ENCODE results near the gene COQ8A. TPM values are rescaled to one million over a fixed set of nuclear protein-coding genes. Genes with fewer than 3 reads are reported as not detected.

COQ8A gene
- total RNA-seq, 4 donors from 2014 or later: 22.8 to 41.7 (median 27.7) TPM

DNA sequence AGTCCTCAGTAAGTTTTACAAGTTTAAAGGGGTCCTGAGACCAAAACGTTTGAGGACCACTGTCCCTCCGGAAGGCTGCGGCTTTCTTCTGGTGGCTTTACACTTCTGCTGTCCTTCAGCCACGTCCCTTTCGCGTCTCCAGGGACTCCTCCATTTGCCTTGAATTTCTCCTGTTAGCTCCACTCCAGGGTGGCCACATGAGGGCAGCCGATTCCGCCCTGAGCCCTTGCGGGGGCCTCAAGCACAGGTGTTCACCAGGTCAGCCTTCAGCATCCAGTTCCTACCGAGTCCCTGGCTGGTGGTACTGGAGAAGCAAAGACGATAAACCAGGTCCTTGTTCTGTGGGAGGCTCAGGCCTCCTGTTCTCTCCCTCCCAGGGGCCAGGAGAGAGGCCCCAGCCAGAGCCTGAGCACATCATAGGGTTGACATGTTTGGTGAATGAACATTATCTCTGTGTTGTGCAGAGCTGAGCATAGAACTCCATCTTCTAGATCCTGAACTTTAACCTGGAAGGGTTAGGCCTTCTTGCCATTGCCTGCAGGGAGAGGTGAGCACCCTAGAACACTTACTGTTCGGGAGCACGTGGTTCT, 27.4 kb upstream of the COQ8A start:
- Histone ChIP-seq H3K4me1 (no peaks in the 10 kb centered on the region), H3K9me3 (no peaks in the 10 kb centered on the region), H3K27ac (no peak overlapping the region), H3K36me3 (no peaks in the 10 kb centered on the region), H3K27me3 (no peaks in the 10 kb centered on the region), H3K4me3 (no peak overlapping the region)
- DNase-seq: peak in 1 of 2 donors; percentile 29
- TF ChIP-seq, protein P1, sequence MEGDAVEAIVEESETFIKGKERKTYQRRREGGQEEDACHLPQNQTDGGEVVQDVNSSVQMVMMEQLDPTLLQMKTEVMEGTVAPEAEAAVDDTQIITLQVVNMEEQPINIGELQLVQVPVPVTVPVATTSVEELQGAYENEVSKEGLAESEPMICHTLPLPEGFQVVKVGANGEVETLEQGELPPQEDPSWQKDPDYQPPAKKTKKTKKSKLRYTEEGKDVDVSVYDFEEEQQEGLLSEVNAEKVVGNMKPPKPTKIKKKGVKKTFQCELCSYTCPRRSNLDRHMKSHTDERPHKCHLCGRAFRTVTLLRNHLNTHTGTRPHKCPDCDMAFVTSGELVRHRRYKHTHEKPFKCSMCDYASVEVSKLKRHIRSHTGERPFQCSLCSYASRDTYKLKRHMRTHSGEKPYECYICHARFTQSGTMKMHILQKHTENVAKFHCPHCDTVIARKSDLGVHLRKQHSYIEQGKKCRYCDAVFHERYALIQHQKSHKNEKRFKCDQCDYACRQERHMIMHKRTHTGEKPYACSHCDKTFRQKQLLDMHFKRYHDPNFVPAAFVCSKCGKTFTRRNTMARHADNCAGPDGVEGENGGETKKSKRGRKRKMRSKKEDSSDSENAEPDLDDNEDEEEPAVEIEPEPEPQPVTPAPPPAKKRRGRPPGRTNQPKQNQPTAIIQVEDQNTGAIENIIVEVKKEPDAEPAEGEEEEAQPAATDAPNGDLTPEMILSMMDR (IDR thresholded peaks at IDR 0.05): peak; percentile 21 to 50 (median 40)
- no peak for TF ChIP-seq POLR2A (IDR thresholded peaks at IDR 0.05)
- intact Hi-C loops (cut with DNase I; ENCODE audit: low total_unique reads): no loop called here

DNA sequence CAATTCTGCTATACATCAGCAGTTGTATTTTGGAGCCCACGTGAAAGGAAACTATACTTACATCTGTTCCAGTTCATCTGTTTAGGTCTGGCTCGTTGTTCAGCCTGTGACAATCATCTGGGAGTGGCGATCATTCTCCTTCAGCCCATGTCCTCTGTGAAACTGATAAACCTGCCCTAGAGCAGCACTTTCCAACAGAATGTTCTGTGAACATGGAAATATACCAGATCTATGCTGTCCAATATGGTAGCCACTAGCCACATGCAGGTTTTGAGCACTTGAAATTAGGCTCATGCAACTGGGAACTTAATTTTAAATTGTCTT, 24.5 kb upstream of the COQ8A start:
- H3K36me3 ChIP-seq: no peaks in the 10 kb centered on the region

DNA sequence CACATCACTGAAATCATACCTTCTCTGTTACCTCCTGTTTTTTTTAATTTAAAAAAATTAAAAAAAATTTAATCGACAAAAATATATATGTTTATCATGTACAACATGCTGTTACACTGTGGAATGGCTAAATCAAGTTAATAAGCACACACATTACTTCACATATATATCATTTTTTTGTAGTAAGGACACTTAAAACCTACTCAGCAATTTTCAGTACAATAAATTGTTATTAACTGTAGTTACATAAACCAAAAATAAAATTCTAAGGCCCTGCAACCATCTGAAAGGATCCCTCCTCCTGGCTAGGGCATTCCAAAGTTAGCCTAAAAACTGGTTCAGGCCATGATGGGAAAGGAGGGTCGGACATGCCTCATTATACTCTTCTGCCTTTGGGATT, 23.6 kb upstream of the COQ8A start:
- TF ChIP-seq, protein P1 (IDR thresholded peaks at IDR 0.05): no peak
- no peak for TF ChIP-seq POLR2A (IDR thresholded peaks at IDR 0.05)
- intact Hi-C loops (cut with DNase I; ENCODE audit: low total_unique reads): no loop called here

More for the DNA sequence above, 24.5 kb upstream of the COQ8A start:
- DNase-seq: no peak
- no peaks in the 10 kb centered on the region for H3K9me3 ChIP-seq
- TF ChIP-seq, protein P1 (IDR thresholded peaks at IDR 0.05): no peak
- TF ChIP-seq POLR2A (IDR thresholded peaks at IDR 0.05): no peak
- no peaks in the 10 kb centered on the region for H3K27me3 ChIP-seq
- no peak overlapping the region for H3K27ac ChIP-seq
- no peaks in the 10 kb centered on the region for H3K4me1 ChIP-seq
- intact Hi-C loops (cut with DNase I; ENCODE audit: low total_unique reads): no loop called here
- no peak overlapping the region for H3K4me3 ChIP-seq

DNA sequence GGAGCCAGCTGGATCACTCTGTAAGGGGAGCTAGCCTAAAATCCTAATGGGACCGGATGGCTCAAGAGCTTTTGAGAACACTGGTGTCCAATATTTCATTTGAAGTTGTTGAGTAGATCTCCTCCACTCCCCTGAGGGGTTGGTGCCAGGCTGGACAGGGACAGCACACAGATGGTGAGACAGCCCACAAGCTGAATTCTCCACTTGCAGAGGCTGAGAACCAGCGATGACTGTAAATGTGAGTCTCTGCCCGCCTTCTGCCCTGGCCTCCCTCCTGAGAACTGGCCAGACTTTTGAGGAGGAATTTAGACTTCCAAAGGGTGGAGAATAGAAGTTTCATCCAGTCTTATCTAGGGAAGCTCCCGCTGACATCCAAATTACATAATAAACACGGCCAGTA, 20.5 kb upstream of the COQ8A start:
- Histone ChIP-seq H3K27me3 (no peaks in the 10 kb centered on the region), H3K36me3 (no peaks in the 10 kb centered on the region), H3K9me3 (no peaks in the 10 kb centered on the region), H3K4me3 (no peak overlapping the region), H3K4me1 (no peaks in the 10 kb centered on the region), H3K27ac (peak overlapping the region in 1 of 2 donors; percentile 12)
- no peak for TF ChIP-seq POLR2A (IDR thresholded peaks at IDR 0.05)
- TF ChIP-seq, protein P1 (IDR thresholded peaks at IDR 0.05): no peak
- no peak for DNase-seq
- intact Hi-C loops (cut with DNase I; ENCODE audit: low total_unique reads): no loop called here

More for the DNA sequence above, 23.6 kb upstream of the COQ8A start:
- no peaks in the 10 kb centered on the region for H3K27me3 ChIP-seq
- no peaks in the 10 kb centered on the region for H3K9me3 ChIP-seq
- H3K27ac ChIP-seq: no peak overlapping the region
- H3K36me3 ChIP-seq: no peaks in the 10 kb centered on the region
- DNase-seq: no peak
- H3K4me1 ChIP-seq: no peaks in the 10 kb centered on the region
- H3K4me3 ChIP-seq: no peak overlapping the region

DNA sequence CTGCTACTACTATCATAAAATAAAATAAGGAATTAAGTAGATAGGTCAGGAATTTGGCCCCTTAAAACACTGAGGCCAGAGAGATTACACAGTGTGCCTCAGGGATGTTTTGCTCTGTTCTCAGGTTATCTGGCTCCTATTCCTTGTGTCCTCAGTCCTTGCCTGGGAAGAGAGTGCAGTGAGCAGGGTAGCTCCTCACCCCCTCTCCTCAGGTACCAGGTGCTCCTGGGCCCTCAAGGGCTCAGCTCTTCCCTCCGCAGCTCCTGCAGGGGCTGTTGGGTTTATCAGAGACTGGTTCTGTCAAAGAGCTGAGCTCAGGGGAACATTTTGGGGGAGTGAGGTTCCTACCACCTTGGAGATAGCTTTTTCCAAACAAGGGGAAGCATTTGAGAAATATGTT, 20.1 kb upstream of the COQ8A start:
- Histone ChIP-seq H3K4me3 (no peak overlapping the region), H3K36me3 (no peaks in the 10 kb centered on the region), H3K9me3 (no peaks in the 10 kb centered on the region), H3K4me1 (no peaks in the 10 kb centered on the region), H3K27me3 (no peaks in the 10 kb centered on the region), H3K27ac (peak overlapping the region in 1 of 2 donors; percentile 12)
- TF ChIP-seq, protein P1 (IDR thresholded peaks at IDR 0.05): no peak
- TF ChIP-seq POLR2A (IDR thresholded peaks at IDR 0.05): no peak
- intact Hi-C loops (cut with DNase I; ENCODE audit: low total_unique reads): no loop called here
- DNase-seq: no peak
